Measurements from ENCODE around the gene ZFAND3. TPM values are rescaled to one million over a fixed set of nuclear protein-coding genes. Genes with fewer than 3 reads are reported as not detected.

The ZFAND3 gene
- total RNA-seq, 1 donor from 2014 or later = 31.2 TPM

- intact Hi-C loops (cut with DNase I) = no loop called here
- no peak for DNase-seq (ENCODE audit: extremely low spot score in 2 of 2)
- Histone ChIP-seq H3K27me3 (no peaks in the 10 kb centered on the region), H3K4me3 (no peak overlapping the region), H3K4me1 (peaks cover 5% of the 10 kb centered on the region), H3K27ac (no peak overlapping the region), H3K36me3 (no peaks in the 10 kb centered on the region), H3K9me3 (no peaks in the 10 kb centered on the region)
- TF ChIP-seq POLR2A (IDR thresholded peaks at IDR 0.05) (no peak), POLR2AphosphoS5 (IDR thresholded peaks at IDR 0.05; ENCODE audit: insufficient read depth in 1 of 2, low read depth in 1 of 2) (no peak), CTCF (IDR thresholded peaks at IDR 0.05) (no peak)
Observed at GRCh38 chr6:38173909-38174308, 354.4 kb downstream of the ZFAND3 start.

GRCh38 chr6:38174315-38174714, 354.8 kb downstream of the ZFAND3 start:
- H3K27me3 ChIP-seq = no peaks in the 10 kb centered on the region
- H3K9me3 ChIP-seq = no peaks in the 10 kb centered on the region
- no peaks in the 10 kb centered on the region for H3K36me3 ChIP-seq
- H3K27ac ChIP-seq = no peak overlapping the region
- TF ChIP-seq POLR2AphosphoS5 (IDR thresholded peaks at IDR 0.05; ENCODE audit: insufficient read depth in 1 of 2, low read depth in 1 of 2) = no peak
- H3K4me1 ChIP-seq = peaks cover 5% of the 10 kb centered on the region
- DNase-seq (ENCODE audit: extremely low spot score in 2 of 2) = no peak
- intact Hi-C loops (cut with DNase I) = no loop called here
- H3K4me3 ChIP-seq = no peak overlapping the region

- Histone ChIP-seq H3K4me1 (peaks cover 5% of the 10 kb centered on the region), H3K9me3 (no peaks in the 10 kb centered on the region), H3K27ac (no peak overlapping the region), H3K4me3 (no peak overlapping the region), H3K27me3 (no peaks in the 10 kb centered on the region), H3K36me3 (no peaks in the 10 kb centered on the region)
- intact Hi-C loops (cut with DNase I) = no loop called here
- DNase-seq (ENCODE audit: extremely low spot score in 2 of 2) = no peak
- TF ChIP-seq CTCF (IDR thresholded peaks at IDR 0.05) = no peak
- no peak for TF ChIP-seq POLR2A (IDR thresholded peaks at IDR 0.05)
- no peak for TF ChIP-seq POLR2AphosphoS5 (IDR thresholded peaks at IDR 0.05; ENCODE audit: insufficient read depth in 1 of 2, low read depth in 1 of 2)
Observed at GRCh38 chr6:38174806-38175495, 355.4 kb downstream of the ZFAND3 start.

GRCh38 chr6:38175786-38176185, 356.3 kb downstream of the ZFAND3 start:
- intact Hi-C loops (cut with DNase I) = no loop called here
- Histone ChIP-seq H3K4me3 (no peak overlapping the region), H3K4me1 (peaks cover 5% of the 10 kb centered on the region), H3K27me3 (no peaks in the 10 kb centered on the region), H3K27ac (no peak overlapping the region), H3K36me3 (no peaks in the 10 kb centered on the region), H3K9me3 (no peaks in the 10 kb centered on the region)
- no peak for DNase-seq (ENCODE audit: extremely low spot score in 2 of 2)
- TF ChIP-seq CTCF (IDR thresholded peaks at IDR 0.05) (no peak), POLR2A (IDR thresholded peaks at IDR 0.05) (no peak), POLR2AphosphoS5 (IDR thresholded peaks at IDR 0.05; ENCODE audit: insufficient read depth in 1 of 2, low read depth in 1 of 2) (no peak)

GRCh38 chr6:38176797-38177751, 357.5 kb downstream of the ZFAND3 start:
- DNase-seq (ENCODE audit: extremely low spot score in 2 of 2) = no peak
- H3K27me3 ChIP-seq = no peaks in the 10 kb centered on the region
- H3K36me3 ChIP-seq = no peaks in the 10 kb centered on the region
- no peak overlapping the region for H3K4me3 ChIP-seq
- H3K4me1 ChIP-seq = peaks cover 5% of the 10 kb centered on the region
- TF ChIP-seq CTCF (IDR thresholded peaks at IDR 0.05) (no peak), POLR2A (IDR thresholded peaks at IDR 0.05) (no peak)
- intact Hi-C loops (cut with DNase I) = no loop called here
- H3K9me3 ChIP-seq = no peaks in the 10 kb centered on the region
- H3K27ac ChIP-seq = no peak overlapping the region
